Measurements from ENCODE around the gene SMIM36.

DNA sequence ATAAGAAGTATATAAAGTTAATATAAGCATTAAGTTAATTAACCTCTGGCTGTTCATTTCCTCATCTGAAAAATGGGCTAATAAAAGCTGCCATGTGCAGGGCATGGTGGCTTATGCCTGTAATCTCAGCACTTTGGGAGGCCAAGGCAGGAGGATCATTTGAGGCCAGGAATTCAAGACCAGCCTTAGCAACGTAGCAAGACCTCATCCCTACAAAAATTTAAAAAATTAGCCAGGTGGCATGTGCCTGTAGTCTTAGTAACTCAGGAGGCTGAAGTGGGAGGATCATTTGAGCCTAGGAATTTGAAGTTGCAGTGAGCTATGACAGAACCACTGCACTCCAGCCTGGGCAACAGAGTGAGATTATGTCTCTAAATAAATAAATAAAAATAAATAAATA, 49.0 kb downstream of the SMIM36 start:
- no peak for TF ChIP-seq EZH2phosphoT487 (IDR thresholded peaks at IDR 0.05; ENCODE audit: borderline replicate concordance)
- TF ChIP-seq, protein P1, sequence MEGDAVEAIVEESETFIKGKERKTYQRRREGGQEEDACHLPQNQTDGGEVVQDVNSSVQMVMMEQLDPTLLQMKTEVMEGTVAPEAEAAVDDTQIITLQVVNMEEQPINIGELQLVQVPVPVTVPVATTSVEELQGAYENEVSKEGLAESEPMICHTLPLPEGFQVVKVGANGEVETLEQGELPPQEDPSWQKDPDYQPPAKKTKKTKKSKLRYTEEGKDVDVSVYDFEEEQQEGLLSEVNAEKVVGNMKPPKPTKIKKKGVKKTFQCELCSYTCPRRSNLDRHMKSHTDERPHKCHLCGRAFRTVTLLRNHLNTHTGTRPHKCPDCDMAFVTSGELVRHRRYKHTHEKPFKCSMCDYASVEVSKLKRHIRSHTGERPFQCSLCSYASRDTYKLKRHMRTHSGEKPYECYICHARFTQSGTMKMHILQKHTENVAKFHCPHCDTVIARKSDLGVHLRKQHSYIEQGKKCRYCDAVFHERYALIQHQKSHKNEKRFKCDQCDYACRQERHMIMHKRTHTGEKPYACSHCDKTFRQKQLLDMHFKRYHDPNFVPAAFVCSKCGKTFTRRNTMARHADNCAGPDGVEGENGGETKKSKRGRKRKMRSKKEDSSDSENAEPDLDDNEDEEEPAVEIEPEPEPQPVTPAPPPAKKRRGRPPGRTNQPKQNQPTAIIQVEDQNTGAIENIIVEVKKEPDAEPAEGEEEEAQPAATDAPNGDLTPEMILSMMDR (conservative IDR thresholded peaks at IDR 0.05; ENCODE audit: low read length): no peak
